ENCODE results near the gene RPAIN.

DNA sequence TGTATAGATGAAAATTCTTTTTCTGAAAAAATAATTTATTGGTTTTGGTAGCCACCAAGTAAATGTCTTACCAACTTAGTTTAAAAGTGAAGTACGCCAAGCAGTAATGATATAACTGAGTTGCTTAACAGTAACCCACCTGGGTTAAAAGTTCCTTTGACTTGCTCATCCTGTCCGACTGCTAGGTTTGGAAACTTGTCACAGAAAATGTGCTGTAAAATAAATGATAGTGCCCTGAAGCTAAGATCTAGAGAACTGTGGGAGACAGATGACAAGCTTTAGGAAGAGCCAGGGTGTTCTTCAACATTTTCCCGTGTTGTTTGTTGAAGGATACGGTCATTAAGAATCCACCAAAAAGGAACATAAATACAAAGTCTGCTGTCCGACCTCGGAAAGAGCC, 61.0 kb downstream of the RPAIN start:
- TF ChIP-seq, protein P1, sequence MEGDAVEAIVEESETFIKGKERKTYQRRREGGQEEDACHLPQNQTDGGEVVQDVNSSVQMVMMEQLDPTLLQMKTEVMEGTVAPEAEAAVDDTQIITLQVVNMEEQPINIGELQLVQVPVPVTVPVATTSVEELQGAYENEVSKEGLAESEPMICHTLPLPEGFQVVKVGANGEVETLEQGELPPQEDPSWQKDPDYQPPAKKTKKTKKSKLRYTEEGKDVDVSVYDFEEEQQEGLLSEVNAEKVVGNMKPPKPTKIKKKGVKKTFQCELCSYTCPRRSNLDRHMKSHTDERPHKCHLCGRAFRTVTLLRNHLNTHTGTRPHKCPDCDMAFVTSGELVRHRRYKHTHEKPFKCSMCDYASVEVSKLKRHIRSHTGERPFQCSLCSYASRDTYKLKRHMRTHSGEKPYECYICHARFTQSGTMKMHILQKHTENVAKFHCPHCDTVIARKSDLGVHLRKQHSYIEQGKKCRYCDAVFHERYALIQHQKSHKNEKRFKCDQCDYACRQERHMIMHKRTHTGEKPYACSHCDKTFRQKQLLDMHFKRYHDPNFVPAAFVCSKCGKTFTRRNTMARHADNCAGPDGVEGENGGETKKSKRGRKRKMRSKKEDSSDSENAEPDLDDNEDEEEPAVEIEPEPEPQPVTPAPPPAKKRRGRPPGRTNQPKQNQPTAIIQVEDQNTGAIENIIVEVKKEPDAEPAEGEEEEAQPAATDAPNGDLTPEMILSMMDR (IDR thresholded peaks at IDR 0.05), result no peak
- no peak for TF ChIP-seq POLR2A (IDR thresholded peaks at IDR 0.05)
